Measurements from ENCODE around the gene PTGS1.

Gene PTGS1

GRCh38 chr9:122376796-122377195, 6.0 kb downstream of the PTGS1 start:
- no peak for DNase-seq

GRCh38 chr9:122377241-122378164, 6.7 kb downstream of the PTGS1 start:
- DNase-seq = no peak

GRCh38 chr9:122378236-122378635, 7.4 kb downstream of the PTGS1 start:
- no peak for DNase-seq

GRCh38 chr9:122379340-122379739, 8.5 kb downstream of the PTGS1 start:
- DNase-seq = no peak

- DNase-seq = no peak
Measured at GRCh38 chr9:122380293-122380692, 9.5 kb downstream of the PTGS1 start.

- no peak for DNase-seq
Measured at GRCh38 chr9:122381206-122381950, 10.6 kb downstream of the PTGS1 start.

- DNase-seq = peak; percentile 32
Measured at GRCh38 chr9:122382901-122383850, 12.4 kb downstream of the PTGS1 start.

GRCh38 chr9:122383992-122384461, 13.2 kb downstream of the PTGS1 start:
- no peak for DNase-seq

- DNase-seq = no peak
Measured at GRCh38 chr9:122386311-122386872, 15.6 kb downstream of the PTGS1 start.

- DNase-seq = no peak
Measured at GRCh38 chr9:122387536-122387935, 16.7 kb downstream of the PTGS1 start.

GRCh38 chr9:122389195-122389594, 18.4 kb downstream of the PTGS1 start:
- no peak for DNase-seq

GRCh38 chr9:122389799-122390481, 19.1 kb downstream of the PTGS1 start:
- no peak for DNase-seq

GRCh38 chr9:122392284-122392683, 21.5 kb downstream of the PTGS1 start:
- no peak for DNase-seq

GRCh38 chr9:122392714-122393113, 21.9 kb downstream of the PTGS1 start:
- peak; percentile 29 for DNase-seq

- DNase-seq = no peak
Measured at GRCh38 chr9:122393284-122393983, 22.6 kb downstream of the PTGS1 start.

GRCh38 chr9:122394265-122395125, 23.7 kb downstream of the PTGS1 start:
- DNase-seq = peak; percentile 72

- DNase-seq = no peak
Measured at GRCh38 chr9:122396614-122397148, 25.9 kb downstream of the PTGS1 start.

- no peak for DNase-seq
Measured at GRCh38 chr9:122397749-122398148, 26.9 kb downstream of the PTGS1 start.

GRCh38 chr9:122398371-122398924, 27.6 kb downstream of the PTGS1 start:
- DNase-seq = no peak

All from fibroblast of skin of abdomen (primary cell).